OCI-LY7 (cell line): Measurements from ENCODE around the gene PPP3CA. TPM values are rescaled to one million over a fixed set of nuclear protein-coding genes. Genes with fewer than 3 reads are reported as not detected.

Experiments used
- BruUV-seq: library from RNA; stranded (reverse); fragments of 400-500 nt; replicated peaks from 2 replicates; lab custom pipeline; 2021; lab: Mats Ljungman, UMichigan
- CTCF ChIA-PET: fragments of 300-600 bp; sonication (Branson Sonifier 250); formaldehyde crosslinking; loops from one replicate; lab custom pipeline; 2022; ENCODE audit warnings: antibody characterized with exemption; ENCODE audit not compliant: unreplicated experiment; lab: Charles Lee
- POLR2A ChIA-PET: fragments of 300-600 bp; sonication (Branson Sonifier 250); formaldehyde crosslinking; loops from one replicate; lab custom pipeline; 2022; ENCODE audit warnings: antibody characterized with exemption; lab: Charles Lee
- DNase-seq: peaks from one replicate; pipeline ENCODE4 v3.0.0-alpha.2; 2015; ENCODE audit warnings: low spot score
- H2AFZ ChIP-seq: fragments of 200-600 bp; sonication (generic), shearing (Covaris generic); 2 replicates; pipeline ENCODE4 v1.6.1; 2014; ENCODE audit warnings: mild to moderate bottlenecking, antibody characterized with exemption, low read length, moderate library complexity
- H3K27ac ChIP-seq: fragments of 200-600 bp; sonication (generic); 2 replicates; pipeline ENCODE4 v1.5.1; 2014; ENCODE audit warnings: mixed run types, low read depth, mild to moderate bottlenecking, moderate library complexity, low read length, inconsistent platforms; ENCODE audit not compliant: poor library complexity, severe bottlenecking
- H3K36me3 ChIP-seq: fragments of 200-600 bp; sonication (generic); 2 replicates; pipeline ENCODE4 v1.6.1; 2014; ENCODE audit warnings: mild to moderate bottlenecking, antibody characterized with exemption, low read length, moderate library complexity, mixed read lengths; ENCODE audit not compliant: insufficient read depth
- H3K4me1 ChIP-seq: fragments of 200-600 bp; sonication (generic); 2 replicates; pipeline ENCODE4 v1.5.1; 2014; ENCODE audit warnings: mild to moderate bottlenecking, low read length; ENCODE audit not compliant: insufficient read depth, poor library complexity, severe bottlenecking
- H3K4me2 ChIP-seq: fragments of 200-600 bp; sonication (generic); 2 replicates; pipeline ENCODE4 v1.6.1; 2014; ENCODE audit warnings: mild to moderate bottlenecking, low read length
- H3K4me3 ChIP-seq: fragments of 200-600 bp; sonication (generic); 2 replicates; pipeline ENCODE4 v1.5.1; 2014; ENCODE audit warnings: mild to moderate bottlenecking, low read depth, low read length; ENCODE audit not compliant: poor library complexity, severe bottlenecking
- H3K79me2 ChIP-seq: fragments of 200-600 bp; sonication (generic); 2 replicates; pipeline ENCODE4 v1.6.1; 2016; ENCODE audit warnings: low read depth, mild to moderate bottlenecking, low read length, moderate library complexity, mixed read lengths; ENCODE audit not compliant: insufficient read depth
- H3K9me2 ChIP-seq: fragments of 200-600 bp; sonication (generic); 2 replicates; pipeline ENCODE4 v1.6.1; 2016; ENCODE audit warnings: mild to moderate bottlenecking, low read length, mixed read lengths; ENCODE audit not compliant: insufficient read depth
- H3K9me3 ChIP-seq: fragments of 200-600 bp; sonication (generic); 2 replicates; pipeline ENCODE4 v1.6.1; 2014; ENCODE audit warnings: mild to moderate bottlenecking, mixed run types, low read length, mixed read lengths
- H4K20me1 ChIP-seq: fragments of 200-600 bp; sonication (generic); 2 replicates; pipeline ENCODE4 v1.6.1; 2014; ENCODE audit warnings: mild to moderate bottlenecking, antibody characterized with exemption, low read length, moderate library complexity, mixed read lengths; ENCODE audit not compliant: insufficient read depth
- EZH2phosphoT487 ChIP-seq: fragments of 200-600 bp; sonication (generic); IDR thresholded peaks from 2 replicates; pipeline ENCODE4 v1.6.1; 2018; ENCODE audit warnings: low read depth, borderline replicate concordance, mild to moderate bottlenecking, mixed run types, antibody characterized with exemption, low read length, moderate library complexity, mixed read lengths
- intact Hi-C: fragments of 100-400 bp; cut with micrococcal nuclease; formaldehyde crosslinking; loops from one replicate; pipeline ENCODE4 v1.10.0; 2022; ENCODE audit not compliant: unreplicated experiment
- total RNA-seq, 2 experiments: library from RNA; depleted of rRNA in 1 of 2; stranded (reverse); fragments of >200 nt in 1 of 2; shearing (Covaris generic) in 1 of 2; gene quantifications; 2 replicates each; pipeline ENCODE4 v1.2.3, GENCODE V29; 2014 to 2022
- TF ChIP-seq, protein P1 (sequence below): fragments of 200-600 bp; sonication (generic); conservative IDR thresholded peaks from 2 replicates; pipeline ENCODE4 v1.5.1; 2014; ENCODE audit warnings: mild to moderate bottlenecking, antibody characterized with exemption, low read length, moderate library complexity, mixed read lengths

PPP3CA gene
- total RNA-seq, 2 experiments from 2014 or later, result 9.2 to 13.6 TPM

DNA sequence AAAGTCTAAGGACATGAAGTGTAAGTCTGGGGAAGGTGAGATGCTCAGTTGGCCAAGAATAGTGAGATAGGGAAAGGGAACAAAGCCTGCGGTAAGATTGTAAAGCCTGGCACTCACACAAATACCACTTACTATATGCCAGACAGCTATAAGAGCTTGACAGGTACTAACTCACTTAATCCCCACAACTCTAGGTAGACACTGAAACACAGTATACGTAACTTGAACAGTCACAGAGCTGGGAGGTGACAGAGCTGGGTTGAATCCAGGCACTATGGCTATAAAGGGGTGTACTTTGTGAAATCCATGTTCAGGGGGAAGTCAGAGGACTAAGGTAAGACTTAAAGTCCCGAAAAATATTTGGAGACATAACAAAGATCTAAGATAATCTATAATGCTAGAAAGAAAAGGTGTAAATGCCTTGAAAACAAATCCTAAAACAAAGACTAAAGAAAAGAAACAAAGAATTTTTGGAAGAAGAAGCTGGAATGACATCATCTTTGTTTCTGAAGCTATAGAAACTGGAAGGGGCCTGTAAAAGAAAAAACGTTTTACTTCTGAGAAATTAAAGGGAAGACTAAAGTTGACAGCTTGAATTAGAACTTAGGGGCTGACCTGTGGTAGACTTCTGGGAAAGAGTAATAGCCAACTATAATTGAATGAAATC, 172.5 kb downstream of the PPP3CA start:
- no TSS peak for BruUV-seq
- no peak for TF ChIP-seq EZH2phosphoT487
- TF ChIP-seq, protein P1, sequence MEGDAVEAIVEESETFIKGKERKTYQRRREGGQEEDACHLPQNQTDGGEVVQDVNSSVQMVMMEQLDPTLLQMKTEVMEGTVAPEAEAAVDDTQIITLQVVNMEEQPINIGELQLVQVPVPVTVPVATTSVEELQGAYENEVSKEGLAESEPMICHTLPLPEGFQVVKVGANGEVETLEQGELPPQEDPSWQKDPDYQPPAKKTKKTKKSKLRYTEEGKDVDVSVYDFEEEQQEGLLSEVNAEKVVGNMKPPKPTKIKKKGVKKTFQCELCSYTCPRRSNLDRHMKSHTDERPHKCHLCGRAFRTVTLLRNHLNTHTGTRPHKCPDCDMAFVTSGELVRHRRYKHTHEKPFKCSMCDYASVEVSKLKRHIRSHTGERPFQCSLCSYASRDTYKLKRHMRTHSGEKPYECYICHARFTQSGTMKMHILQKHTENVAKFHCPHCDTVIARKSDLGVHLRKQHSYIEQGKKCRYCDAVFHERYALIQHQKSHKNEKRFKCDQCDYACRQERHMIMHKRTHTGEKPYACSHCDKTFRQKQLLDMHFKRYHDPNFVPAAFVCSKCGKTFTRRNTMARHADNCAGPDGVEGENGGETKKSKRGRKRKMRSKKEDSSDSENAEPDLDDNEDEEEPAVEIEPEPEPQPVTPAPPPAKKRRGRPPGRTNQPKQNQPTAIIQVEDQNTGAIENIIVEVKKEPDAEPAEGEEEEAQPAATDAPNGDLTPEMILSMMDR, result no peak
- Histone ChIP-seq H3K4me2 (no peak overlapping the region), H3K9me3 (no peaks in the 10 kb centered on the region), H4K20me1 (no peaks in the 10 kb centered on the region), H2AFZ (no peak overlapping the region), H3K9me2 (no peaks in the 10 kb centered on the region), H3K27ac (no peak overlapping the region), H3K4me3 (no peak overlapping the region), H3K79me2 (no peaks in the 10 kb centered on the region), H3K4me1 (no peaks in the 10 kb centered on the region), H3K36me3 (no peaks in the 10 kb centered on the region)
- intact Hi-C loops, result no loop called here
- ChIA-PET POLR2A (interaction anchor here (1.0 kb wide), 1 partner anchor 9 kb away, joined by 3 read pairs; no protein-coding TSS in a partner anchor), CTCF (no interaction called here)
- no peak for DNase-seq

DNA sequence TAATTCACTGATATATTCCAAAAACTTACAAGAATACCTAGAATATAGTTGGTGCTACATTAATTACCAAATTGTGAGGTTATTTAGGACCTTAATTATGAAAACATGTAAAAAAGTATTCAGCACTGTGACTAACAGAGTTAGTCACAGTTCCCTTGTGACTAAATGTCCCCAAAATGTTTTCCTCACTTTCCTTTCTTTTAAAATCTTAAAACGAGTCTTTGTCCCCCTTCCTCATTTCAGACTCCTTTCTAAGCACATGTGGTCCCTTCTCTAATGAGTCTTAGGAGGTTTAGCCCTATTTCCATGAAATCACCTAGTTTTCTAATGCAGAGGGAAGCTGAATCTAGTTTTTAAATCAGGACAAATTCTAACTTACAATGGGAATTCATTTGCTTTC, 175.0 kb downstream of the PPP3CA start:
- Histone ChIP-seq H3K36me3 (no peaks in the 10 kb centered on the region), H3K4me1 (peaks cover 6% of the 10 kb centered on the region), H3K9me2 (no peaks in the 10 kb centered on the region), H3K79me2 (no peaks in the 10 kb centered on the region), H2AFZ (no peak overlapping the region), H4K20me1 (no peaks in the 10 kb centered on the region), H3K4me2 (no peak overlapping the region), H3K4me3 (no peak overlapping the region), H3K9me3 (no peaks in the 10 kb centered on the region), H3K27ac (no peak overlapping the region)
- DNase-seq, result no peak
- BruUV-seq, result no TSS peak
- TF ChIP-seq, protein P1, result no peak
- no peak for TF ChIP-seq EZH2phosphoT487
- POLR2A ChIA-PET, result no interaction called here
- intact Hi-C loops, result no loop called here
- CTCF ChIA-PET, result no interaction called here

DNA sequence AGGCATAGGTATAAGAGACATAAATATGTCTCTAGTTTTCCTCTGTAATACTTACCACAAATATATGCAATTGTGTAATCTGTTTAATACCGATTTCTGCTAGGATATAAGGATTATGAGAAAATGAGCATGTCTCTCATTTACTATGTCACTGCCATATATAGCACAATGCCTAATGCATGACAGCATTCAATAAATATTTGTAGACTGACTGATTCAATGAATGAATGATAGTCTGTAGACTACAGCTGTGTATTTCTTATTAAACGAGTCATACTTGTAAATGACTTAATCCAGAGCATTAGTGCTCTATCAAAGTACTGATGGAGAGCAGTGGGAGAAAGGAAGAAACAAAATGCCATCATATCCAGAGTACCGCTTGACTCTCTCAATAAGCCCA, 175.6 kb downstream of the PPP3CA start:
- intact Hi-C loops, result no loop called here
- no peak for DNase-seq

More for the DNA sequence above, 175.6 kb downstream of the PPP3CA start:
- Histone ChIP-seq H2AFZ (no peak overlapping the region), H3K27ac (no peak overlapping the region), H3K9me2 (no peaks in the 10 kb centered on the region), H3K9me3 (no peaks in the 10 kb centered on the region), H3K36me3 (no peaks in the 10 kb centered on the region), H3K4me2 (no peak overlapping the region), H3K79me2 (no peaks in the 10 kb centered on the region), H3K4me3 (no peak overlapping the region), H3K4me1 (peaks cover 6% of the 10 kb centered on the region), H4K20me1 (no peaks in the 10 kb centered on the region)
- ChIA-PET CTCF (no interaction called here), POLR2A (interaction anchor here (0.9 kb wide), 1 partner anchor 11 kb away, joined by 4 read pairs; no protein-coding TSS in a partner anchor)
- no TSS peak for BruUV-seq
- TF ChIP-seq EZH2phosphoT487, result no peak
- TF ChIP-seq, protein P1, result no peak
